Measurements from ENCODE around the gene ADTRP.
"Not testable (repeated sequence)": the region's sequence is repeated elsewhere in the genome, so short reads cannot be mapped to it uniquely, and the experiment has no call there.

DNA sequence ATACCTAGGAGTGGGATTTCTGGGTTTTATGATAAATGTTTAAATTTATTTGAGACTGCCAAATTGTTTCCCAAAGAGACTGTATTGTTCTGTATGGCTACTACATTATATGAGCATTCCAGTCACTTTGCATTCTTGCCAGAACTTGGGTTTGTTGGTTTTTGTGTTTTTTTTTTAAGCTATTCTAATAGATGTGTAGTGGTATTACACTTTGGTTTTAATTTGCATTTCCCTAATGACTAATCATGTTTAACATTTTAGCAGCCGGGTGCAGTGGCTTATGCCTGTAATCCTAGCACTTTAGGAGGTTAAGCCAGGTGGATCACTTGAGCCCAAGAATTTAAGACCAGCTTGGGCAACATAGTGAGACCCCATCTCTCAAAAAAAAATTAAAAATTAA lies 21.9 kb upstream of the ADTRP start:
- not testable (repeated sequence) for TF ChIP-seq POLR2A, EP300 (IDR thresholded peaks at IDR 0.05)
- TF ChIP-seq, protein P1, sequence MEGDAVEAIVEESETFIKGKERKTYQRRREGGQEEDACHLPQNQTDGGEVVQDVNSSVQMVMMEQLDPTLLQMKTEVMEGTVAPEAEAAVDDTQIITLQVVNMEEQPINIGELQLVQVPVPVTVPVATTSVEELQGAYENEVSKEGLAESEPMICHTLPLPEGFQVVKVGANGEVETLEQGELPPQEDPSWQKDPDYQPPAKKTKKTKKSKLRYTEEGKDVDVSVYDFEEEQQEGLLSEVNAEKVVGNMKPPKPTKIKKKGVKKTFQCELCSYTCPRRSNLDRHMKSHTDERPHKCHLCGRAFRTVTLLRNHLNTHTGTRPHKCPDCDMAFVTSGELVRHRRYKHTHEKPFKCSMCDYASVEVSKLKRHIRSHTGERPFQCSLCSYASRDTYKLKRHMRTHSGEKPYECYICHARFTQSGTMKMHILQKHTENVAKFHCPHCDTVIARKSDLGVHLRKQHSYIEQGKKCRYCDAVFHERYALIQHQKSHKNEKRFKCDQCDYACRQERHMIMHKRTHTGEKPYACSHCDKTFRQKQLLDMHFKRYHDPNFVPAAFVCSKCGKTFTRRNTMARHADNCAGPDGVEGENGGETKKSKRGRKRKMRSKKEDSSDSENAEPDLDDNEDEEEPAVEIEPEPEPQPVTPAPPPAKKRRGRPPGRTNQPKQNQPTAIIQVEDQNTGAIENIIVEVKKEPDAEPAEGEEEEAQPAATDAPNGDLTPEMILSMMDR (IDR thresholded peaks at IDR 0.05): not testable (repeated sequence)

Data from ovary (tissue), 3 donors.